HepG2 (cell line): ENCODE results near the gene SLX9. TPM values are rescaled to one million over a fixed set of nuclear protein-coding genes. Genes with fewer than 3 reads are reported as not detected.

Experiments
- AFF4 ChIP-seq: sonication (generic); formaldehyde crosslinking; IDR thresholded peaks from 2 replicates; pipeline ENCODE4 v1.4.0; 2020; ENCODE audit warnings: missing genetic modification reagents
- AGO2 ChIP-seq: fragments of 200-400 bp; formaldehyde crosslinking; optimal IDR thresholded peaks from 2 replicates; pipeline ENCODE3; 2017; ENCODE audit warnings: mild to moderate bottlenecking, low read depth, low read length, moderate library complexity
- ATF6 ChIP-seq: sonication (generic); formaldehyde crosslinking; conservative IDR thresholded peaks from 2 replicates; pipeline ENCODE4 v1.4.0; 2020; ENCODE audit warnings: missing genetic modification reagents
- CCAR2 ChIP-seq: fragments of 200-400 bp; formaldehyde crosslinking; optimal IDR thresholded peaks from 2 replicates; pipeline ENCODE3; 2018; ENCODE audit warnings: low read depth, mild to moderate bottlenecking, low read length, moderate library complexity
- CENPX ChIP-seq: sonication (generic); formaldehyde crosslinking; IDR thresholded peaks from 2 replicates; pipeline ENCODE4 v1.9.0; 2021; ENCODE audit warnings: mild to moderate bottlenecking, missing genetic modification reagents, moderate library complexity
- ELF3 ChIP-seq: IDR thresholded peaks from 2 replicates; pipeline ENCODE4 v1.6.1; 2016; ENCODE audit warnings: missing genetic modification reagents, missing compliant biosample characterization
- KLF15 ChIP-seq: sonication (generic); formaldehyde crosslinking; IDR thresholded peaks from 2 replicates; pipeline ENCODE4 v1.8.1; 2023; ENCODE audit warnings: borderline replicate concordance, mild to moderate bottlenecking, inconsistent platforms, missing genetic modification reagents, mixed read lengths
- MIXL1 ChIP-seq: IDR thresholded peaks from 2 replicates; pipeline ENCODE4 v1.6.1; 2016
- MZF1 ChIP-seq: sonication (generic); formaldehyde crosslinking; IDR thresholded peaks from 2 replicates; pipeline ENCODE4 v1.8.1; 2023; ENCODE audit warnings: mild to moderate bottlenecking, missing genetic modification reagents, borderline replicate concordance
- NFYB ChIP-seq: sonication (generic); formaldehyde crosslinking; IDR thresholded peaks from 2 replicates; pipeline ENCODE4 v1.4.0; 2020; ENCODE audit warnings: missing genetic modification reagents
- NONO ChIP-seq, 2 experiments: fragments of 450-650 bp in 1 of 2; sonication (generic) in 1 of 2; formaldehyde crosslinking in 1 of 2; IDR thresholded peaks in 1 of 2; conservative IDR thresholded peaks in 1 of 2; 2 replicates each; pipeline versions ENCODE4 v1.6.1 to v1.8.0; 2017 to 2022; ENCODE audit warnings: mild to moderate bottlenecking in 1 of 2, missing genetic modification reagents in 1 of 2, moderate library complexity in 1 of 2
- PHF5A ChIP-seq: IDR thresholded peaks from one replicate; pipeline ENCODE4 v1.6.1; 2018; ENCODE audit warnings: low read depth, missing genetic modification reagents; ENCODE audit not compliant: unreplicated experiment
- PHF8 ChIP-seq: sonication (generic); formaldehyde crosslinking; IDR thresholded peaks from 2 replicates; pipeline ENCODE4 v1.5.0; 2020; ENCODE audit warnings: missing genetic modification reagents
- REPIN1 ChIP-seq: sonication (generic); formaldehyde crosslinking; IDR thresholded peaks from 2 replicates; pipeline ENCODE4 v1.8.0; 2022; ENCODE audit warnings: missing genetic modification reagents, low read depth, mild to moderate bottlenecking, borderline replicate concordance
- SAFB2 ChIP-seq: sonication (generic); formaldehyde crosslinking; IDR thresholded peaks from 2 replicates; pipeline ENCODE4 v1.5.1; 2020; ENCODE audit warnings: missing genetic modification reagents, low read depth, mild to moderate bottlenecking, borderline replicate concordance
- SP4 ChIP-seq: sonication (generic); formaldehyde crosslinking; IDR thresholded peaks from 2 replicates; pipeline ENCODE4 v1.8.1; 2023; ENCODE audit warnings: mild to moderate bottlenecking, missing genetic modification reagents
- UBTF ChIP-seq: sonication (generic); formaldehyde crosslinking; IDR thresholded peaks from 2 replicates; pipeline ENCODE4 v1.4.0; 2020; ENCODE audit warnings: mild to moderate bottlenecking, missing genetic modification reagents
- ZBTB26 ChIP-seq: IDR thresholded peaks from 2 replicates; pipeline ENCODE4 v1.6.1; 2016; ENCODE audit warnings: missing compliant biosample characterization, missing genetic modification reagents, borderline replicate concordance
- ZBTB7B ChIP-seq: sonication (generic); formaldehyde crosslinking; IDR thresholded peaks from 2 replicates; pipeline ENCODE4 v1.4.0; 2020; ENCODE audit warnings: missing genetic modification reagents
- ZNF552 ChIP-seq: sonication (generic); formaldehyde crosslinking; IDR thresholded peaks from 2 replicates; pipeline ENCODE4 v1.9.0; 2022; ENCODE audit warnings: missing genetic modification reagents, mild to moderate bottlenecking, borderline replicate concordance
- ZNF776 ChIP-seq: sonication (generic); formaldehyde crosslinking; IDR thresholded peaks from 2 replicates; pipeline ENCODE4 v1.4.0; 2020; ENCODE audit warnings: mild to moderate bottlenecking, missing genetic modification reagents
- polyA plus RNA-seq, 8 experiments: library from polyadenylated mRNA; depleted of rRNA in 3 of 8; stranded (reverse) in 7 of 8; unstranded in 1 of 8; fragments of >200 nt; fragmentation: Illumina TruSeq in 4 of 8; extraction: Trizol in 4 of 8; gene quantifications; 2 replicates each; pipeline versions ENCODE4 v1.2.1 to v1.2.3, GENCODE V29; 2011 to 2016; ENCODE audit warnings: low read depth in 4 of 8, missing spikeins in 1 of 8, mixed read lengths in 1 of 8; ENCODE audit not compliant: insufficient read depth in 1 of 8
- total RNA-seq, 5 experiments: library from RNA; depleted of rRNA; stranded (reverse); fragments of >200 nt; fragmentation: Illumina TruSeq; extraction: Trizol; gene quantifications; 2 replicates each; pipeline ENCODE4 v1.2.3, GENCODE V29; 2016; ENCODE audit warnings: low read depth in 1 of 5

SLX9 gene
- total and polyA plus RNA-seq, 2 of the 13 experiments (the other 11 are each of a cell fraction or from before 2014, with no cell fraction given), result 21.0 to 47.1 TPM

- TF ChIP-seq PHF5A (CRISPR knock-in tag) (no peak), NONO (IDR thresholded peaks at IDR 0.05) (no peak), NONO (CRISPR knock-in tag; conservative IDR thresholded peaks at IDR 0.05) (no peak), ZBTB26 (CRISPR knock-in tag) (no peak), ATF6 (CRISPR knock-in tag) (no peak), KLF15 (no peak), AFF4 (no peak), SP4 (CRISPR knock-in tag) (no peak), SAFB2 (no peak), MZF1 (CRISPR knock-in tag) (no peak), ZNF552 (no peak), AGO2 (no peak), NFYB (CRISPR knock-in tag) (no peak), ZBTB7B (CRISPR knock-in tag) (no peak), CENPX (CRISPR knock-in tag) (no peak), MIXL1 (CRISPR knock-in tag) (no peak), UBTF (CRISPR knock-in tag) (no peak), CCAR2 (no peak), ELF3 (CRISPR knock-in tag) (no peak), REPIN1 (CRISPR knock-in tag) (0 out of 2 replicates have a peak, but pooled peaks have one; percentile 1), ZNF776 (CRISPR knock-in tag) (no peak), PHF8 (CRISPR knock-in tag) (no peak)
Observed at GRCh38 chr21:45014747-45015468, 75.1 kb downstream of the SLX9 start (continued).
